KBM-7 (cell line): ENCODE data around the gene LRRC25.

Source experiments
- DNase-seq: peaks from one replicate; pipeline ENCODE4 v3.0.0-alpha.2; 2015
- in situ Hi-C: fragments of 300-500 bp; cut with MboI; formaldehyde crosslinking; loops from 2 replicates; pipeline ENCODE4 v1.14.3; 2020; ENCODE audit warnings: low sequenced_read_pairs, low pct_unique_long_range_greater_than_20kb, mixed read lengths

LRRC25 gene

DNA sequence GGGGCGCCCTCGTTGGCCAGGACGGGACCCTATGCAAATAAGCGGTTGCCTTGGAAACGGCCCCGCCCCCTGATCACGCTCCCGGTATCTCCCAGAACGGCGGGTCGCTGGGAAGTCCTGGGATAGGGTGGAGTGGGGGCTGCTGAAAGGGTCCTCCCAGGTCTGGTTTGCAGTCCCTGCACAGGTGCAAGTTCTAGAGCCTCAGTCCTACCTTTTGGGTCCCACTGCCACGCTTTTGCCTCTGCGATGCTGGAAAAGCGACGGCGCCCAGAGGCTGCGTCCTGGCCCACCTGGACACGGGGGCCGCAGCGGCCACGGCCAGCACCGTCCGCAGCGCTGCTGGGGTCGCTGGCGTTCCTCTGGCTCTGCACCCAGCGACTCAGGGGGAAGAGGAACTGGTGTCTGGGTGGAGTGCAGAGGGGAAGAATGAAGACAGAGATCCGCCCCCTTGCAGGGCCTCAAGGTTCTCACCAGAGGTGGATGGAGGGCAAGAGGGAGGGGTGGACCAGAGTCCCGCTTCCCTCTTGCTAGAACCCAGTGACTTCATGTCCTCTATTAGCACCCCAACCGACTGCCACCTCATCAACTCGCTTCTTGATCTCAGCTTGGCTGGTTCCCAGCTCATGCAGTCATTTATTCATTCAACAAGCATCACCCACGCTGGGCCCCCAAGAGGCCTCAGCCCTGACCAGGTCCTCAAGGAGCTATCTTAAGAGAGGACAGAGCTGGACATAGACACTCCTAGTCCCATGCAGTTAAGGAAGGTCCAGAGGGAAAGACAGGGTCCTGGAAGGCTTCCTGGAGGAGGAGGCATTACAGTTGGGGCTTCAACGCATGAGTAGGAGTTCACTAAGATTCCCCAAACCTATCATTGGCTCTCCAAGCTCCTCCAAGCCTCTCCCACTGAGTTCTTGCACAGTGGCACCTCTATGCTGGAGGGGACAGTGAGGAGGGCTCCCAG is at the start of gene LRRC25:
Gene LRRC25 (minus strand): TSS at position 381 of the 961 bp plus-strand sequence. CDS start 659 bp downstream, outside the sequence.
- in situ Hi-C loops: no loop called here
- peak; percentile 85 for DNase-seq

GRCh38 chr19:18446811-18447359 is 49.5 kb upstream of the LRRC25 start:
- no peak for DNase-seq

GRCh38 chr19:18446145-18446810 is 48.9 kb upstream of the LRRC25 start:
- in situ Hi-C loops: no loop called here
- DNase-seq: no peak

More at GRCh38 chr19:18446811-18447359, 49.5 kb upstream of the LRRC25 start:
- in situ Hi-C loops: no loop called here

- in situ Hi-C loops: no loop called here
- no peak for DNase-seq
Observed at GRCh38 chr19:18445262-18445948, 48.0 kb upstream of the LRRC25 start.

GRCh38 chr19:18444513-18444912 is 47.1 kb upstream of the LRRC25 start:
- DNase-seq: no peak
- in situ Hi-C loops: no loop called here

- in situ Hi-C loops: no loop called here
- no peak for DNase-seq
Observed at GRCh38 chr19:18443831-18444230, 46.4 kb upstream of the LRRC25 start.

DNA sequence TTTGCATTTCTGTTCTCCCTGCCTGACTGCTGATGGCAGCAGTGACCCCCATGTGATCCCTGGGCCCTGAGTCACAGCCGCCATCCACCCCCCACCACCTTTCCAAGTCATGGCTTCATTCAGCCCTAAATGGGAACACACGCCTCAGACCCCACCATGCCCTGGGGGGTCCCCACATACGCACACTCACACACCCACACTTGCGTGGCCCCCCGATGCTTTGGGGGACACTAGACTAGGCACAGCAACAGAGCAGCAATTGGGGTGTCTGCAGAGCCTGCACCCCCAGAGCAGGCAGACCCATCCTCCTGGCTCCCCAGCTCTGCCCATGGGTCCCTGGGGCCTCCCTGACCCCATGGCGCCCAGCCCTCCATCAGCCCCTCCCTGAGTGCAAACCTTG is 46.0 kb upstream of the LRRC25 start:
- in situ Hi-C loops: no loop called here
- no peak for DNase-seq

DNA sequence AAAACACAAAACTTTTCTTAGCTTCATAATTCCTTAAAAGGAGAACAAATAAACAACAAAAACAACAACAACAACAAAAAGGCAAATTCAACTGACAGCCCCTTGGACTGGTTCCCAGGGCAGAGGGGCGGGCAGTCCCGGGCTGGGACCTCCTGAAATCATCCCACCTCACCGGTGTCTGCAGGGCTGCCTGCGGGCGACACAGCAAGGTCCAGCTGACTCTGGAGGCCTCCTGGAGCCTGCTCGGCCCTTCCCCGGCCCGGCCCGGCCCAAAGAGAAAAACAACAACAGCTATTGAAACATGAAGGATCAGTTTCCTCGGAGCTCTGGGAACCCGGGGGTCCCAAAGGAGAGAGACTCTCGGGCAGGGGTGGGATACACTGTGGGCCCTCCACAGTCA is 45.5 kb upstream of the LRRC25 start:
- in situ Hi-C loops: no loop called here
- DNase-seq: no peak

DNA sequence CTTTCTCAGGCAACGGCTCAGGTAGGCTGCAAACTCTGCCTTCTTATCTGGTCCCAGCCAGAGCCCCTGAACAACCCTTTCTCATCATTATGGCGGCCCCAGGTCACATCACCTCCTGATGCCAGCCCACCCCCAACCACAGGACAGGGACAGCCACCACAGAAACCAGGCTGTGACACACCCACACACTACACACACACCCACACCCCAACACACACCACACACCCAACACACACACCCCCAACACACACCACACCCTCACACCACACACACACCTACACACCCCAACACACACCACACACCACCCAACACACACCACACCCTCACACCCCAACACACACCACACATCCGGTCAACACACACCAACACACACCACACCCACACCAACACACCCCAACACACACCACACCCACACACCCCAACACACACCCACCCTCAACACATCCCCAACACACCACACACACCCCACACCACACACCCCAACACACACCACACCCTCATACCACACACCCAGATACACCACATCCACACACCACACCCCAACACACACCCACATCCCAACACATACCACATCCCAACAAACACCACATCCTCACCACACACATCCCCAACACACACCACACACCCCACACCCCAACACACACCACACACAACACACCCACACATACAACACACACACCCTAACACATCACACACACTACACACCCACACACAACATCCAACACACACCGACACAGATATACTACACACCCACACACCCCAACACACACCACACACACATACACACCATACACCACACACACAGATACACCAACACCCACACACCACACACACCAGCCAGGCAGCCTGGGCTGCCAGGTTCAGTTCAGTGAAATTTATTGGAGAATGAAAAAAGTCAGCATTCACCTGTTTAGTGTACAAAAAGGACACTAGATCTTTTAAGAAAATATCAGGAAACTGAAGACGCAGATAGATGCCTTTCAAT is 44.7 kb upstream of the LRRC25 start:
- in situ Hi-C loops: no loop called here
- DNase-seq: no peak

- DNase-seq: no peak
- in situ Hi-C loops: no loop called here
Observed at GRCh38 chr19:18440936-18441803, 43.7 kb upstream of the LRRC25 start.

DNA sequence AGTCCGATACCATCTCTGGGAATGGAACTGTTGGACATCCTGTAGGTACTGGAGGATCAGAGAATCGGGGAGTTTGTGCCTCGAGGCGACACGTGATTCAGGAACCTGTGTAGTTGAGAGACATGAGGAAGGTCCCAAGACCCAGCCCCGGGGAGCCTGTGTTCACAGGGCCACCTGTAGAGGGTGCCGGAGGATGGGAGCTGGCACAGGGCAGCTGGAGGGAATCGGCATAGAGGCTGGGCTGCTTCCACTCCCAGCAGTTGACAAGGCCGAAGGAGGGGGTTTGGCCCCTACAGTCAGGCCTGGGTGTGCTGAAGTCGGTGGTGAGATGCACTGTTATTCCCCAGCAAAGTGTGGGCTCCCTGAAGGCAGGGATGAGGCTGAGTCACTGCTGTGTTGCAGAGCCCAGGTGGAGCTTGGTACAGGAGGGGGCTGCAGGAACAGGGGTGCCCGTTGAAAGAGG is 43.0 kb upstream of the LRRC25 start:
- in situ Hi-C loops: no loop called here

DNA sequence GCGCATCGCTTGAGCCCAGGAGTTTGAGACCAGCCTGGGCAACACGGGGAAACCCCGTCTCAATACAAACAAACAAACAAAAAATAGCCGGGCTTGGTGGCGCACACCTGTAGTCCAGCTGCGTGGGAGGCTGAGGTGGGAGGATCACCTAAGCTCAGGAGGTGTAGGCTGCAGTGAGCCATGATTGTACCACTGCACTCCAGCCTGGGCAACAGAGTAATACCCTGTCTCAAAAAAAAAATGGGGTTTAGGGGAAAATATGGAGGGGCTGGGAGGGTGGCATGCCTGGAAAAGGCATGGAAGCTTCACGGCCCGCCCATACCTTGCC is 42.5 kb upstream of the LRRC25 start:
- in situ Hi-C loops: no loop called here

More for the DNA sequence above, 43.0 kb upstream of the LRRC25 start:
- DNase-seq: peak; percentile 69

GRCh38 chr19:18439025-18439909 is 41.8 kb upstream of the LRRC25 start:
- DNase-seq: no peak
- in situ Hi-C loops: no loop called here

More for the DNA sequence above, 42.5 kb upstream of the LRRC25 start:
- no peak for DNase-seq

DNA sequence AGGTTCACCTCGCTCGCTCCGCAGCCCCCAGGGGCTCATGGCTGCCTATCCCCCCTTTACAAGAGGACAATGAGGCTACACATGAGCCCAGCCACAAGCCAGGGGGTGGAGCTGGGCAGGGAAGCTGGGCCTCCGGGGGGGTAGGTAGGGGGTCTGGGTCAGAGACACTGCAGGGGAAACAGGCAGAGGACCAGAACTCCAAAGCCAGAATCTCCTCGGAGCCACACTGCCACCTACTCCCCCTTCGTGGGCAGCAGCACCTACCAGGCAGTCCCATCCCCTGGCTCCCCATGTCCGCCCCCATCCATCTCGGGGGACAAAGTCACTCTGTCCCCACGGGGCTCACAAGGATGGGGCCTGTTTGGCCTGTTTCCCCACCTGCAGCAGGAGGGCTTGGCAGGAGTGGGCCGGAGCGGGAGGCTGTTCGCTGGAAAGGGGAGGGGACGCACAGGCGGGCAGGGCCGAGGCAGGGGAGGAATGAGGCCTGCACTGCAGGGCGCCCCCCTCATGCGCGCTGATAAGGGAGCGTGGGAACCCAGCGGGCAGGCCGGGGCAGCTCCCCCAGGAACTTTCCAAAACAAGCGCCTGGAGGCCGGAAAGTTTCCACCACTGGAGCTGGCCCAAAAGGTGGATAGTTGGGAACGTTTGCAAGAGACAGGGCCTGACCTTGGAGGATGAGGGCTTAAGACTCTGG is 41.1 kb upstream of the LRRC25 start:
- in situ Hi-C loops: no loop called here
- no peak for DNase-seq

GRCh38 chr19:18437491-18438330 is 40.3 kb upstream of the LRRC25 start, which contains the start of gene ISYNA1:
TSS of gene ISYNA1 (minus strand) at chr19:18438133. CDS start at chr19:18437979, 154 bp downstream.
- no peak for DNase-seq
- in situ Hi-C loops: no loop called here
